Uterus (tissue), 4 donors: ENCODE data around the gene CYCS. TPM values are rescaled to one million over a fixed set of nuclear protein-coding genes. Genes with fewer than 3 reads are reported as not detected.
A peak's percentile ranks its signal among the peaks of the same experiment; 100 is the strongest.

ENCODE experiments used
- DNase-seq, 2 donors: peaks; one replicate each; pipeline ENCODE4 v3.0.0-alpha.2; 2019 to 2020
- H3K27ac ChIP-seq, 2 donors: fragments of 200-600 bp; sonication (generic); 1 replicate in 1 of 2; 2 replicates in 1 of 2; pipeline ENCODE4 v1.5.1; 2016 to 2018
- H3K27me3 ChIP-seq, 2 donors: fragments of 200-600 bp; sonication (generic); one replicate each; pipeline ENCODE4 v1.5.1; 2018 to 2019; ENCODE audit warnings: control low read depth in 1 of 2
- H3K36me3 ChIP-seq, 2 donors: fragments of 200-600 bp; sonication (generic); one replicate each; pipeline ENCODE4 v1.5.1; 2019; ENCODE audit warnings: control low read depth in 1 of 2
- H3K4me1 ChIP-seq, 2 donors: fragments of 200-600 bp; sonication (generic); one replicate each; pipeline ENCODE4 v1.5.1; 2018 to 2019; ENCODE audit warnings: control low read depth in 1 of 2
- H3K4me3 ChIP-seq, 2 donors: fragments of 200-600 bp; sonication (generic); 1 replicate in 1 of 2; 2 replicates in 1 of 2; pipeline ENCODE4 v1.5.1; 2018 to 2019; ENCODE audit warnings: mild to moderate bottlenecking in 1 of 2
- H3K9me3 ChIP-seq, 2 donors: fragments of 200-600 bp; sonication (generic); one replicate each; pipeline ENCODE4 v1.5.1; 2019; ENCODE audit warnings: control low read depth in 1 of 2
- POLR2A ChIP-seq, 2 donors: fragments of 450-650 bp; IDR thresholded peaks; one replicate each; pipeline ENCODE4 v1.6.1; 2016; ENCODE audit warnings: antibody characterized with exemption in 2 of 2, mild to moderate bottlenecking in 1 of 2, moderate library complexity in 1 of 2
- intact Hi-C: fragments of 100-400 bp; cut with DNase I; formaldehyde crosslinking; loops from one replicate; pipeline ENCODE4 v1.15.1; 2023; ENCODE audit warnings: low total_unique reads
- total RNA-seq, 4 donors: library from RNA; depleted of rRNA in 3 of 4; stranded (reverse); fragments of >200 nt in 3 of 4; gene quantifications; one replicate each; pipeline versions ENCODE4 v1.1.0 to v1.2.4, GENCODE V29; 2014 to 2023
- TF ChIP-seq, protein P1 (sequence below), 4 experiments: fragments of 200-600 bp in 2 of 4; fragments of 450-650 bp in 2 of 4; sonication (generic) in 2 of 4; IDR thresholded peaks; one replicate each; pipeline ENCODE4 v1.5.1; 2016 to 2019; ENCODE audit warnings: antibody characterized with exemption in 4 of 4, mild to moderate bottlenecking in 2 of 4, moderate library complexity in 1 of 4
- donor health status: DM: yes; HTN: yes; CAD: no.

Gene CYCS
- total RNA-seq, 4 donors from 2014 or later: 15.4 to 56.6 (median 29.1) TPM

DNA sequence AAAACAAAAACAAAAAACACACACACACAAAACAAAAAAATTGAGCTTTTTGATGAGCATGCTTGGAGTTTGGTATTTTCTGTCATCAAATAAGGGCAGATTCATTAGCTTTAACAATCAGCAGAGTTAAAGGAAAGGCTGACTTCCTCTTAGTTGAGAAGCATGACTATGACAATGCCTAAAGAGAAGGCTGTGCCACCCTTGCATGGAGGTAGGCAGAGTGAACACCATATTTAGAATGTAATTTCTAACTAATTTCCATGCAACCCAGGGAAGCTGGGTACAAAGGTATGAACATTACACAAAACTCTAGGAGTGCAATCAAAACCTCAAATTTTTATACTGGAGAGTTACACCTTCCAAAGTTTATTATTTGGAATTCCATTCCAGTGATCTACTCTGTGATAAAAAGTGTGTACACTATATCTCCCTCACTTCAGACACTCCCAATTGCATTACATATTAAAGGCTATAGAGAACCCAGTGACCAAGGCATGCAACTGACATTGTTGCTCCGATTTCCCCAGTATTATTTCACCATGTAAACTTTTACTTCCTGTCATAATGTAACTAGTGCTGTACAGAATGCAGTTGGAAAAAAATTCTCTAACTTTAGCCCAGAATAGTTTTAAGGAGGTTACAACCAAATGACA is 9.4 kb upstream of the CYCS start:
- no peak overlapping the region for H3K27ac ChIP-seq
- no peaks in the 10 kb centered on the region for H3K9me3 ChIP-seq
- intact Hi-C loops: no loop called here
- no peaks in the 10 kb centered on the region for H3K4me1 ChIP-seq
- H3K4me3 ChIP-seq: no peak overlapping the region
- H3K27me3 ChIP-seq: no peaks in the 10 kb centered on the region
- no peaks in the 10 kb centered on the region for H3K36me3 ChIP-seq
- DNase-seq: no peak
- TF ChIP-seq, protein P1, sequence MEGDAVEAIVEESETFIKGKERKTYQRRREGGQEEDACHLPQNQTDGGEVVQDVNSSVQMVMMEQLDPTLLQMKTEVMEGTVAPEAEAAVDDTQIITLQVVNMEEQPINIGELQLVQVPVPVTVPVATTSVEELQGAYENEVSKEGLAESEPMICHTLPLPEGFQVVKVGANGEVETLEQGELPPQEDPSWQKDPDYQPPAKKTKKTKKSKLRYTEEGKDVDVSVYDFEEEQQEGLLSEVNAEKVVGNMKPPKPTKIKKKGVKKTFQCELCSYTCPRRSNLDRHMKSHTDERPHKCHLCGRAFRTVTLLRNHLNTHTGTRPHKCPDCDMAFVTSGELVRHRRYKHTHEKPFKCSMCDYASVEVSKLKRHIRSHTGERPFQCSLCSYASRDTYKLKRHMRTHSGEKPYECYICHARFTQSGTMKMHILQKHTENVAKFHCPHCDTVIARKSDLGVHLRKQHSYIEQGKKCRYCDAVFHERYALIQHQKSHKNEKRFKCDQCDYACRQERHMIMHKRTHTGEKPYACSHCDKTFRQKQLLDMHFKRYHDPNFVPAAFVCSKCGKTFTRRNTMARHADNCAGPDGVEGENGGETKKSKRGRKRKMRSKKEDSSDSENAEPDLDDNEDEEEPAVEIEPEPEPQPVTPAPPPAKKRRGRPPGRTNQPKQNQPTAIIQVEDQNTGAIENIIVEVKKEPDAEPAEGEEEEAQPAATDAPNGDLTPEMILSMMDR (IDR thresholded peaks at IDR 0.05): no peak
- TF ChIP-seq POLR2A (IDR thresholded peaks at IDR 0.05): no peak

DNA sequence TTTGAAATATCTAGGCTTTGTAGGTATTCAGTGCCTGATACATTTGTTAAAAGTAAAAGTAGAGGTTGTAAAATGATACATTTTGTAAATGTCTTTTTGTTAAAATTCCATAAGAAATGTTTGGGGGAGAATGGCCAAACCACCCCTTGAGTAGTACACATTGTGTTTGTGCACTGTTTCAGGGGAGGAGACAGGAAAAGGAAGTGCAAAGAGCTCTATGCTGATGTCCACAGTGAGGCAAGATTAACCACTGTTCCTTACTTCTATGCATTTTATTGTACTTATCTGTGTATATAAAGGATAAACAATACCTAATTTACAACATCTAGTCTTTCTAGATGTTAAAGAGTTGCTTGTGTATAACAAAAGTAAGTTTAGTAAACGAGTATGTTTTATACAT is 7.4 kb upstream of the CYCS start:
- no peak overlapping the region for H3K27ac ChIP-seq
- H3K9me3 ChIP-seq: no peaks in the 10 kb centered on the region
- TF ChIP-seq, protein P1 (IDR thresholded peaks at IDR 0.05): no peak
- TF ChIP-seq POLR2A (IDR thresholded peaks at IDR 0.05): no peak
- no peaks in the 10 kb centered on the region for H3K36me3 ChIP-seq
- intact Hi-C loops: no loop called here
- H3K4me3 ChIP-seq: no peak overlapping the region
- H3K4me1 ChIP-seq: peaks cover 0 to 3% of the 10 kb centered on the region in 2 donors
- H3K27me3 ChIP-seq: no peaks in the 10 kb centered on the region
- no peak for DNase-seq

DNA sequence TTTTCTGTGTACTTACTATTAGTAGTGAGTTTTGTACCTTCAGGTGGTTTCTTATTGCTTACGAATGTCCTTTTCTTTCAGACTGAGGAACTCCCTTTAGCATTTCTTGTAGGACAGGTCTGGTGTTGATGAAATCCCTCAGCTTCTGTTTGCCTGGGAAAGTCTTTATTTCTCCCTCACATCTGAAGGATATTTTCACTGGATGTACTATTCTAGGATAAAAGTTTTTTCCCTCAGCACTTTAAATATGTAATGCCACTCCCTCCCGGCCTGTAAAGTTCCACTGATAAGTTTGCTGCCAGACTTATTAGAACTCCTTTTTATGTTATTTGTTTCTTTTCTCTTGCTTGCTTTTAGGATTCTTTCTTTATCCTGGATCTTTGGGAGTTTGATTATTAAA is 1.7 kb upstream of the CYCS start:
- Histone ChIP-seq H3K4me3 (no peak overlapping the region), H3K27ac (no peak overlapping the region), H3K36me3 (no peaks in the 10 kb centered on the region), H3K27me3 (no peaks in the 10 kb centered on the region), H3K9me3 (no peaks in the 10 kb centered on the region), H3K4me1 (peaks cover 0 to 4% of the 10 kb centered on the region in 2 donors)
- TF ChIP-seq, protein P1 (IDR thresholded peaks at IDR 0.05): no peak
- TF ChIP-seq POLR2A (IDR thresholded peaks at IDR 0.05): no peak
- intact Hi-C loops: no loop called here
- no peak for DNase-seq

DNA sequence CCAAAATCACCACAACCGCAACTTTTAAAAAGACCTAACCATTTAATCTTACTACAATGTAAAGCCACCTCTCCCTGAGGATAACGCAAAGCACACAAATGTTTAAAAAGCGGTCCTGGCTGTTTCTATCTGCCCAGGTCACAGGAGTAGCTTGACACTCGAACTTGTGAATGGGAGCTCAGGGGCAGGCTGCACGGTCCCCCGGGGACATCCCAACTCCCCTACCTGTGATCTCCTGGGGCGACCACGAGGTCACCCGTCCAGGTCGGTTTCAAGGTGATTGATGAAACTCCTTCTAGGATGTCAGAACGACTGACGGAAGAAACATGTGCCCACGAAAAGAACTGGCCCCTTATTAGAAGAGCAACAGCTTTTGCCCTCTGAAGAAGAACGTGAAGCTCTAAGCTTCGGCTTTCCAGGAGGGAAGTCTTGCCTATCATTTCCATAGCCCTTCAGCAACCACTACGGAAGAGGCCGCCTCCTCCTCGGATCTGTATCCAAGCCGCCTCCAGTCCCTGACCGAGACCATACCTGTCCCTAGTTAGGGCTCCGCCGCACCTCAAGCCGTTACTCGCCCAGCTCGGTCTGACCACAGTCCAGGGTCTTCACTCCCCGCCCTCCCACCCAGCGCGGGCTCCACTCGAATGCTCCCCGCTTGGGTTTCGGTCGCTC is 459 bp downstream of the CYCS start:
- intact Hi-C loops: no loop called here
- TF ChIP-seq, protein P1 (IDR thresholded peaks at IDR 0.05): no peak
- TF ChIP-seq POLR2A (IDR thresholded peaks at IDR 0.05): no peak
- DNase-seq: no peak
- no peaks in the 10 kb centered on the region for H3K9me3 ChIP-seq
- H3K36me3 ChIP-seq: no peaks in the 10 kb centered on the region
- no peaks in the 10 kb centered on the region for H3K27me3 ChIP-seq
- H3K27ac ChIP-seq: peak overlapping the region; percentile 97 to 100
- peak overlapping the region; percentile 100 for H3K4me3 ChIP-seq
- H3K4me1 ChIP-seq: peaks cover 0 to 4% of the 10 kb centered on the region in 2 donors

DNA sequence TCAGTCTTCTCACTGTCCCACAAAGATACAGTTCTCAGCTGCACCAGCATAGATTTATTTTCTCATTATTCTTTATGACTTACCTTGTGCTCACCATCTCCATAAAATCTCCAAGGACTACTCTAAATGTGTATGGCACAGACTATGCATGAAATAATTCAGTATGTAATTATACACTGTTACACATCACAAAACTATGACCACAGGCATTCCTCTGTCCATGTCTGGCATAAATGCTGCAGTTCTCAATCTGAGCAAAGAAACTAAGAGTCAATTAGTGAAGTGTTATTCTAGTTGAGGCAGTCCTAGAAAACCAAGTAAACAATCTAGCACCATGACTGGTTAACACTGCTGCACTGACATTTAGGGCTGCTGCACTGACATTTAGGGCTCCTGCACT is 2.7 kb downstream of the CYCS start:
- no peak for TF ChIP-seq POLR2A (IDR thresholded peaks at IDR 0.05)
- TF ChIP-seq, protein P1 (IDR thresholded peaks at IDR 0.05): no peak
- no peak overlapping the region for H3K4me3 ChIP-seq
- no peaks in the 10 kb centered on the region for H3K27me3 ChIP-seq
- peaks cover 0 to under 1% of the 10 kb centered on the region in 2 donors for H3K4me1 ChIP-seq
- no peaks in the 10 kb centered on the region for H3K9me3 ChIP-seq
- intact Hi-C loops: no loop called here
- H3K27ac ChIP-seq: no peak overlapping the region
- no peak for DNase-seq
- no peaks in the 10 kb centered on the region for H3K36me3 ChIP-seq
